HG03469 (cell line): ENCODE data around the gene DGKA.

ENCODE experiments used
- ATAC-seq: cut with Tn5 transposase; IDR thresholded peaks from one replicate; pipeline ENCODE4 v1.9.1; 2021; ENCODE audit warnings: mild to moderate bottlenecking, moderate library complexity, moderate number of reproducible peaks; ENCODE audit not compliant: unreplicated experiment

The DGKA gene

GRCh38 chr12:55931317-55931779, 386 bp downstream of the DGKA start:
- ATAC-seq, result no peak

- no peak for ATAC-seq
Observed at GRCh38 chr12:55931780-55932550, 1.0 kb downstream of the DGKA start.

GRCh38 chr12:55932551-55932910, 1.6 kb downstream of the DGKA start:
- ATAC-seq, result no peak

- no peak for ATAC-seq
Observed at GRCh38 chr12:55933169-55933798, 2.3 kb downstream of the DGKA start.

DNA sequence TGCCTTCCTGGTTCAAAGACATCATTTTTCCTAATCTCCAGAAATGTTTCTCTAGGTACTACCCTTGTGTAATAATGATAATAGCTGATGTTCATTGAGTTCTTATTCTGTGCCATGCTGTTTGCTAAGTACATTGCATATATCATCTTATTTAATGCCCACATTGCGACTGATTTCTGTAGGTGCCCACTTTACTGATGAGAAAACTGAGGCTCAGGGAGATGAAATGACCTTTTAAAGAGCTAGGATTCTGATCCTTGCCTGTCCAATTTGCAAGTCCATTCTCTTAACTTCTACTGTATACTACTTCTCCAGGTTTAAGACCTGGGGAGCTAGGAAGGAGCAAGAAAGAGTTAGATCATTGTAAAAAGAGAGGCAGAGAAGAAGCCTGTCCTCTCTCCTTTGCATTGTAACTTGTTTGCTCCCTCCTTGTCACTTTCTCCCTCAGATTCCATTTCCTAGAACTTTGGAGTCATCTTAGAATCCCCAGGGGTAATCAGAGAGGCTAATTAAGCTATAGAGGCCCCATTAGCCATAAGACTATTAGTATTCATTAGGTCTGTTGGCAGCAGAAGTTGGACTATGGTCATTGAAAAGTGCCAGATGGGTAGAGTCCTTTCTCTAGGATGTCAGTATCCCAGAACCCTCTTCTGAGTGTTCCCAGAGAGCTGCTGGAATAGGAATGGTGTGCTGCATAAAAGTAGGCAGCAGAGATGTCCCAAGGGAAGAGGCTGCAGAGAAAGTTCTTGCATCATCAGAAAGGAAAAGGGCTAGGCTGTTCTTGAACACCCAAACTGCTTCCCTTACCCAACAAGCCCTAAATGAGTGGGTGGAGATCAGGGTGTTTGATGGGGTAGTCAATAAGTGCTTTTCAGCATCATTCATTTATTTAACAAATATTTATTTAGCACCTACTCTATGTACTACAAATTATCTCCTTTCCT, 3.1 kb downstream of the DGKA start:
- no peak for ATAC-seq

- no peak for ATAC-seq
Observed at GRCh38 chr12:55934773-55935172, 3.8 kb downstream of the DGKA start.

DNA sequence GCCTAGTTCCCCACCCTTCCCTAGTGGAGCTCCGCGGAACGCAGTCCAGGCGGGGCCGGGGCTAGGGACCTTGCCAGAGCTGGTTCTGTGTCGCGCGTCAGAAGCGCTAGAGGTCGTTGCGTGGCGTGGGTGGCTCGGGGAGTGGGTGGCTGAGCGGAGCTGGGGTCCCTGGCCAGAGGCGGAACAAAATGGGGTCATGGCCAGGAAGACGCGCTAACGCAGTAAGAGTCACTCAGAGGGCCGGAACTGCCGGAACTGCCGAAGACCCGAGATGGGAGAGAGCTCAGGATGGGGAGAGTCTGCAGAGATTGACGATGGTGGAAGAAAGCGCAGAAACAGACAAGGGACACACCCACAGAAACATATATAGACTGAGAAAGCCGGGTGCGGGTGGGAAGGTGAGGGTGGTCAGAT, 4.8 kb downstream of the DGKA start:
- ATAC-seq, result no peak

DNA sequence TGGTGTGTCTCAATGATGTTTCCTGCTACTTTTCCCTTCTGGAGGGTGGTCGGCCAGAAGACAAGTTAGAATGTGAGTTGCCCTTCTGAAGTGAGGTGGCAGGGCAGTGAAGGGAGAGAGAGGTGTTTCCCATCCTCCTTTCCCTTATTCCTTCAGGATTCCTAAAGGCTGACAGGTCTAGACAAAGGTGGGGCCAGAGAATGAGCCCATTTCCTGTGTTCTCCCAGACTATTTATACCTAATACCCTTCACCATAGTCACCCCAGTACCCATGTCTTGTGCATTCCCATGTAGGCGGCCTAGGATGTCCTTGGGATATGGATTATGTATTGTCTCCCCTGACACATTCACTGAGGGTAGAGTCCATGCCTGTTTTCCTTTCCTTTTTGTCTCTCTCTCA, 7.0 kb downstream of the DGKA start:
- ATAC-seq, result no peak

GRCh38 chr12:55938826-55939501, 8.0 kb downstream of the DGKA start:
- no peak for ATAC-seq

DNA sequence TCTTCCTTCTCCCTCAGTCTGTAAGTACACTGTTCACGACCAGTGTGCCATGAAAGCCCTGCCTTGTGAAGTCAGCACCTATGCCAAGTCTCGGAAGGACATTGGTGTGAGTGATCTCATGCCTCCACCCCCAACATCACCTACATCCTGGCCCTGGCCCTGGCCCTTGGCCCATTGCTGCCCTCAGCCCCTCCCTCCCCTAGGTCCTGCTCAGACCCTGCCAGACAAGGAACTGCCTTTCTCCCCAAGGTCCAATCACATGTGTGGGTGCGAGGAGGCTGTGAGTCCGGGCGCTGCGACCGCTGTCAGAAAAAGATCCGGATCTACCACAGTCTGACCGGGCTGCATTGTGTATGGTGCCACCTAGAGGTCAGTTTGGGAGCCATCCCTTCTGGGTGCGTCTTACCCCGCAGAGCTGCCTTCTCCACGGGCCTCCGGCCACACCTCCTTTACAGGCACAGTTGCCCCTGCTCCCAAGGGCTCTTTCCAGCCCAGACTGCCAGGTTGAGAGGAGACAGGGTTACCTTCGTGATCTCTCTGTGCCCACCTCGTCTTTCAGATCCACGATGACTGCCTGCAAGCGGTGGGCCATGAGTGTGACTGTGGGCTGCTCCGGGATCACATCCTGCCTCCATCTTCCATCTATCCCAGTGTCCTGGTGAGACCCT, 9.2 kb downstream of the DGKA start:
- peak; percentile 82 for ATAC-seq

DNA sequence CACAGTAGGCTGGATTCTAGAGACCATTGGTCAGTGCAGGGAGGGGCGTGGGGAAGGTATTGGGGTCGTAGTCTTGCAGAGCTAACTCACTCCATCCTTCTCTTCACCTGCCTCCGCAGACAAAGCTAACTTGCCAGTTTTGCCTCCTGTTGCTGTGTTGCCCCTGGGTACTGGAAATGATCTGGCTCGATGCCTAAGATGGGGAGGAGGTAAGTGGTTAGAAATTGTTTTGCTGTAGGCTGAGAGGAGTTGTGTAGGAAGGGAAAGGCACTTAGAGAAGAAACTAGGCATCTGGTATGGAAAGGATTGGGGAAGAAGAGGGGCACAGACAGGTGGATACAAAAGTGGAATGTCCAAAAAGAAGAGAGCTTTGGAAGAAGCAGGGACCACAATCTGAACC, 11.1 kb downstream of the DGKA start:
- ATAC-seq, result no peak

DNA sequence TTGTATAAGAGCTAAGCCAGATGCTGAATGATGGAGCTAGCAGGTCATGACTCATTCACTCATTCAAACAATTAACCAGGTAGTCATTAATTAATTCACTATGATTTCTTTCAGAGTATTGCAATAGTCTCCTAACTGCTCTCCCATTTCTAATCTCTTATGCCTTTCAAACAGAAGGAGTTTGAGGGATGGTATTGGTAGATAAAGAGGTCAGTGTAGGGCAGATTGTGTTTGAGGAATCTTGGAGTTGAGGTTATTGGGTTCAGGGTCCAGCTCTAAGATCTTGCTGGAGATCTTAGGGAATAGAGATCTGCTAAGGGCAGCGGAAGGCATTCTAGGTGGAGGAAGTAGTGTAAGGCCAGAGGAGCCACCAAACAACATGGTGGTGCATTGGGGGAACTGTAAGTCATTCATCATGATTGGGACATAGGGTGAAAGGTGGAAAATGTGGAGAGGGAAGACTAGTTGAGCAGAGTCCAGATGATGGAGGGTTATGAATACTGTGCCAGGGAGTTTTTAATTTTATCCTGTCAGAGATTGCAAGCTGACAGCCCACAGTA, 11.7 kb downstream of the DGKA start:
- ATAC-seq, result no peak

DNA sequence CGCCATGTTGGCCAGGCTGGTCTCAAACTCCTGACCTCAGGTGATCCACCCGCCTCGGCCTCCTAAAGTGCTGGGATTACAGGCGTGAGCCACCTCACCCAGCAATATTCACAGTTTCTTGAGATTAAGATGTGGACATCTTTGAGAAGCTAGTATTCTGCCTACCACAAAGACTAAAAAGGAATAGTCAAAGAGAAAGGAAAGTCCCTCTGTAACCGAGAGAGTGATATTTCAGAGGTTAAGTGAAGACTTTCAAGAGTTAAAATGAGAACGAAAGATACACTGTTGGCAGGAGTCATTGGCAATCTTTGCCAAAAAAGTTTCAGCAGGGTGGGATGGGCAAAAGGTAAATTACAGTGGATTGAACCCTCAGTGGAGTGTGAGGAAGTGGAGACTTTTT, 15.6 kb downstream of the DGKA start:
- ATAC-seq, result no peak

- ATAC-seq, result no peak
Observed at GRCh38 chr12:55955344-55955743, 24.4 kb downstream of the DGKA start.

DNA sequence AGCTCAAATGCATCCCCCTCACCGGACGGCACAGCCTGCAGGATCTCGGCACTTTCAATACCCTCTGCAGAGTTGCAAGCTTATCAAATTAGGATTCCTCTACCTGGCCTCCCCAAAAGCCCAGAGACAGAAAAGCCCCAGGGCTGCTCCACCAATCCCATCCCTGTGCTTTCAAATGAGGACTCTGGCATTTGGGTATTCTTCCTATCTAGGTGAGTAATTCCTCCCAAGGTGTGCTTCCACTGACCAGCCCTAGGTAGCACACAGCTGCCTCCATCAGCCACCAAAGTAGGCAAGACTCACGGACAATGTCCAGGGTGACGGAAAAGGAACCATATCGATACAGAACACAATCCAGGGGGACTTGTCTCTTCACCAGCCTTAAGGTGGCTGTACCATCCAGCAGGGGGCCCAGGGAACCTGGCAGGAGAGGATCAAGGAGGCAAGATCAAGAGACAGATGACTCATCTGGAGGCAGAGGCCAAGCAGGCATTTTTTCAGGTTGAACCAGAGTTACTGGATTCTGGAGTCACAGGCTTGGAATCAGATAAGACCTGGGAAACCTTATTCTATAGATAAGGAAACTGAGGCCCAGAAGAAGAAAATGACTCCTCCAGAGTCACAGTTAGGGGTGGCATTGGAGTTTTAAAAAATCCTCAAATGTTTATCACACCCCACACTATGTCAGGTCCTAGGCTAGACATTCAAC, 25.0 kb downstream of the DGKA start:
- no peak for ATAC-seq

GRCh38 chr12:55957106-55957859, 26.3 kb downstream of the DGKA start:
- ATAC-seq, result no peak

- ATAC-seq, result no peak
Observed at GRCh38 chr12:55963760-55964159, 32.8 kb downstream of the DGKA start.

- no peak for ATAC-seq
Observed at GRCh38 chr12:55965240-55965639, 34.3 kb downstream of the DGKA start.

- ATAC-seq, result no peak
Observed at GRCh38 chr12:55965941-55966407, 35.0 kb downstream of the DGKA start, which contains the start of gene PMEL. TSS of gene PMEL (minus strand) at chr12:55966042. CDS start at chr12:55966011, 31 bp downstream.
